ENCODE measurements around the gene RAC3. TPM values are rescaled to one million over a fixed set of nuclear protein-coding genes. Genes with fewer than 3 reads are reported as not detected.

RAC3 gene
- polyA plus RNA-seq, 1 donor (not counting 4 experiments of a cell fraction or from before 2014, with no cell fraction given) = 12.3 TPM

- Histone ChIP-seq H3K36me3 (ENCODE audit: control insufficient read depth in 2 of 2, extremely low read depth in 1 of 2, insufficient read depth in 2 of 2, low read length in 2 of 2) (peaks cover 0 to 3% of the 10 kb centered on the region in 2 experiments), H3K4me1 (ENCODE audit: control insufficient read depth, extremely low read depth, insufficient read depth, low read length) (peaks cover 22% of the 10 kb centered on the region), H3K9ac (ENCODE audit: control insufficient read depth, extremely low read depth, insufficient read depth, low read length) (no peak overlapping the region), H2AFZ (ENCODE audit: control insufficient read depth, low read length) (no peak overlapping the region), H3K79me2 (ENCODE audit: control insufficient read depth, insufficient read depth, low read length) (no peaks in the 10 kb centered on the region), H4K20me1 (ENCODE audit: control insufficient read depth, extremely low read depth, insufficient read depth, low read length) (peaks cover 3% of the 10 kb centered on the region), H3K9me1 (ENCODE audit: control insufficient read depth, extremely low read depth, insufficient read depth, low read length) (no peaks in the 10 kb centered on the region), H3K4me3 (ENCODE audit: control insufficient read depth in 2 of 3, extremely low read depth in 1 of 3, insufficient read depth in 2 of 3, low read depth in 1 of 3, low read length in 3 of 3) (no peak overlapping the region), H3K9me3 (ENCODE audit: control insufficient read depth, low read depth, low read length) (no peaks in the 10 kb centered on the region), H3K27ac (ENCODE audit: control insufficient read depth, insufficient read depth, low read length) (no peak overlapping the region), H3K27me3 (ENCODE audit: control insufficient read depth, extremely low read depth, insufficient read depth, low read length) (no peaks in the 10 kb centered on the region), H3K4me2 (ENCODE audit: control insufficient read depth, extremely low read depth, insufficient read depth, low read depth, low read length) (no peak overlapping the region)
- TF ChIP-seq EZH2 (IDR thresholded peaks at IDR 0.05; ENCODE audit: low read length) = no peak
- dilution Hi-C loops (cut with MboI; ENCODE audit: extremely low pct_ligation_motif_present, low sequenced_read_pairs) = no loop called here
- DNase-seq (ENCODE audit: low read depth, low spot score) = no peak
- FAIRE-seq = no peak
Observed at GRCh38 chr17:82028966-82029365, 2.5 kb upstream of the RAC3 start.

- TF ChIP-seq EZH2 (IDR thresholded peaks at IDR 0.05; ENCODE audit: low read length) (no peak), CTCF (optimal IDR thresholded peaks at IDR 0.05 in 1 of 3, IDR thresholded peaks at IDR 0.05 in 1 of 3, conservative IDR thresholded peaks at IDR 0.05 in 1 of 3; ENCODE audit: extremely low read depth in 1 of 3, insufficient read depth in 2 of 3, low read length in 3 of 3) (no peak)
- no peak overlapping the region for H3K9ac ChIP-seq (ENCODE audit: control insufficient read depth, extremely low read depth, insufficient read depth, low read length)
- H4K20me1 ChIP-seq (ENCODE audit: control insufficient read depth, extremely low read depth, insufficient read depth, low read length) = peaks cover 3% of the 10 kb centered on the region
- FAIRE-seq (no peak), DNase-seq (ENCODE audit: low read depth, low spot score) (no peak)
- no peaks in the 10 kb centered on the region for H3K9me1 ChIP-seq (ENCODE audit: control insufficient read depth, extremely low read depth, insufficient read depth, low read length)
- peaks cover 0 to 3% of the 10 kb centered on the region in 2 experiments for H3K36me3 ChIP-seq (ENCODE audit: control insufficient read depth in 2 of 2, extremely low read depth in 1 of 2, insufficient read depth in 2 of 2, low read length in 2 of 2)
- no peak overlapping the region for H3K4me3 ChIP-seq (ENCODE audit: control insufficient read depth in 2 of 3, extremely low read depth in 1 of 3, insufficient read depth in 2 of 3, low read depth in 1 of 3, low read length in 3 of 3)
- H3K4me2 ChIP-seq (ENCODE audit: control insufficient read depth, extremely low read depth, insufficient read depth, low read depth, low read length) = no peak overlapping the region
- H3K4me1 ChIP-seq (ENCODE audit: control insufficient read depth, extremely low read depth, insufficient read depth, low read length) = peaks cover 18% of the 10 kb centered on the region
- H3K9me3 ChIP-seq (ENCODE audit: control insufficient read depth, low read depth, low read length) = no peaks in the 10 kb centered on the region
- no peak overlapping the region for H3K27ac ChIP-seq (ENCODE audit: control insufficient read depth, insufficient read depth, low read length)
- no peaks in the 10 kb centered on the region for H3K27me3 ChIP-seq (ENCODE audit: control insufficient read depth, extremely low read depth, insufficient read depth, low read length)
- no peak overlapping the region for H2AFZ ChIP-seq (ENCODE audit: control insufficient read depth, low read length)
- H3K79me2 ChIP-seq (ENCODE audit: control insufficient read depth, insufficient read depth, low read length) = no peaks in the 10 kb centered on the region
- dilution Hi-C loops (cut with MboI; ENCODE audit: extremely low pct_ligation_motif_present, low sequenced_read_pairs) = no loop called here
Observed at GRCh38 chr17:82029391-82029790, 2.1 kb upstream of the RAC3 start.

GRCh38 chr17:82029990-82030469, 1.4 kb upstream of the RAC3 start:
- H3K4me2 ChIP-seq (ENCODE audit: control insufficient read depth, extremely low read depth, insufficient read depth, low read depth, low read length) = no peak overlapping the region
- TF ChIP-seq EZH2 (IDR thresholded peaks at IDR 0.05; ENCODE audit: low read length) = no peak
- TF ChIP-seq CTCF (optimal IDR thresholded peaks at IDR 0.05 in 1 of 3, IDR thresholded peaks at IDR 0.05 in 1 of 3, conservative IDR thresholded peaks at IDR 0.05 in 1 of 3; ENCODE audit: extremely low read depth in 1 of 3, insufficient read depth in 2 of 3, low read length in 3 of 3) = no peak
- H4K20me1 ChIP-seq (ENCODE audit: control insufficient read depth, extremely low read depth, insufficient read depth, low read length) = peaks cover 3% of the 10 kb centered on the region
- H3K9me1 ChIP-seq (ENCODE audit: control insufficient read depth, extremely low read depth, insufficient read depth, low read length) = no peaks in the 10 kb centered on the region
- no peak overlapping the region for H2AFZ ChIP-seq (ENCODE audit: control insufficient read depth, low read length)
- no peak for FAIRE-seq
- peaks cover 1 to 5% of the 10 kb centered on the region in 2 experiments for H3K36me3 ChIP-seq (ENCODE audit: control insufficient read depth in 2 of 2, extremely low read depth in 1 of 2, insufficient read depth in 2 of 2, low read length in 2 of 2)
- H3K9me3 ChIP-seq (ENCODE audit: control insufficient read depth, low read depth, low read length) = no peaks in the 10 kb centered on the region
- H3K27ac ChIP-seq (ENCODE audit: control insufficient read depth, insufficient read depth, low read length) = no peak overlapping the region
- H3K9ac ChIP-seq (ENCODE audit: control insufficient read depth, extremely low read depth, insufficient read depth, low read length) = no peak overlapping the region
- no peaks in the 10 kb centered on the region for H3K27me3 ChIP-seq (ENCODE audit: control insufficient read depth, extremely low read depth, insufficient read depth, low read length)
- no peak for DNase-seq (ENCODE audit: low read depth, low spot score)
- peaks cover 15% of the 10 kb centered on the region for H3K4me1 ChIP-seq (ENCODE audit: control insufficient read depth, extremely low read depth, insufficient read depth, low read length)
- no peak overlapping the region for H3K4me3 ChIP-seq (ENCODE audit: control insufficient read depth in 2 of 3, extremely low read depth in 1 of 3, insufficient read depth in 2 of 3, low read depth in 1 of 3, low read length in 3 of 3)
- no peaks in the 10 kb centered on the region for H3K79me2 ChIP-seq (ENCODE audit: control insufficient read depth, insufficient read depth, low read length)
- dilution Hi-C loops (cut with MboI; ENCODE audit: extremely low pct_ligation_motif_present, low sequenced_read_pairs) = no loop called here
